H1 (cell line): ENCODE results near the gene XDH. TPM values are rescaled to one million over a fixed set of nuclear protein-coding genes. Genes with fewer than 3 reads are reported as not detected.
A peak's percentile ranks its signal among the peaks of the same experiment; 100 is the strongest.

Experiments used
- CTCF ChIA-PET: fragments of 300-600 bp; sonication (Branson Sonifier 250); formaldehyde crosslinking; loops from one replicate; lab custom pipeline; 2021; ENCODE audit not compliant: partially characterized antibody; lab: Charles Lee
- POLR2A ChIA-PET: fragments of 300-600 bp; sonication (Branson Sonifier 250); formaldehyde crosslinking; loops from one replicate; lab custom pipeline; 2021; ENCODE audit warnings: inconsistent platforms; ENCODE audit not compliant: partially characterized antibody; lab: Charles Lee
- DNase-seq, 2 experiments: peaks; one replicate each; pipeline versions ENCODE4 v3.0.0 to v3.0.0-alpha.2; 2010 to 2022; ENCODE audit warnings: low spot score in 2 of 2, low read depth in 1 of 2, mixed read lengths in 1 of 2
- FAIRE-seq: peaks from 2 replicates; lab custom pipeline; 2011; peaks lifted over from hg19 to GRCh38; lab: Jason Lieb, UNC
- H2AFZ ChIP-seq: 2 replicates; pipeline ENCODE4 v1.8.1; 2012; ENCODE audit warnings: low read length, inconsistent platforms
- H2AK5ac ChIP-seq: 2 replicates; pipeline ENCODE4 v1.6.1; 2013; ENCODE audit warnings: low read depth, low read length
- H2BK120ac ChIP-seq: replicated peaks from 2 replicates; pipeline ENCODE3; 2013; ENCODE audit warnings: low read depth, low read length, inconsistent platforms
- H2BK12ac ChIP-seq: 2 replicates; pipeline ENCODE4 v1.6.1; 2013; ENCODE audit warnings: low read depth, low read length
- H2BK15ac ChIP-seq: 2 replicates; pipeline ENCODE4 v1.6.1; 2013; ENCODE audit warnings: low read length
- H2BK20ac ChIP-seq: 2 replicates; pipeline ENCODE4 v1.6.1; 2013; ENCODE audit warnings: low read length
- H2BK5ac ChIP-seq: 2 replicates; pipeline ENCODE4 v1.6.1; 2013; ENCODE audit warnings: low read depth, low read length
- H3K14ac ChIP-seq: 2 replicates; pipeline ENCODE4 v1.6.1; 2013; ENCODE audit warnings: inconsistent platforms; ENCODE audit not compliant: insufficient read length
- H3K18ac ChIP-seq: 2 replicates; pipeline ENCODE4 v1.6.1; 2013; ENCODE audit warnings: low read length; ENCODE audit errors: extremely low read depth
- H3K23ac ChIP-seq: 2 replicates; pipeline ENCODE4 v1.6.1; 2013; ENCODE audit warnings: inconsistent platforms; ENCODE audit not compliant: insufficient read length
- H3K23me2 ChIP-seq: 2 replicates; pipeline ENCODE4 v1.6.1; 2013; ENCODE audit warnings: low read depth, low read length
- H3K27ac ChIP-seq: 2 replicates; pipeline ENCODE4 v1.6.1; 2011; ENCODE audit warnings: low read depth, low read length, inconsistent platforms
- H3K27me3 ChIP-seq, 4 experiments: replicated peaks in 1 of 4; 1 replicate in 1 of 4; 2 replicates in 3 of 4; pipeline versions ENCODE4 v1.6.1 to v1.8.1; 2011 to 2013; ENCODE audit warnings: low read length in 3 of 4, mild to moderate bottlenecking in 3 of 4, inconsistent platforms in 2 of 4, mixed read lengths in 2 of 4, moderate library complexity in 1 of 4; ENCODE audit not compliant: control insufficient read depth in 3 of 4, insufficient read depth in 3 of 4; ENCODE audit errors: extremely low read depth in 1 of 4
- H3K36me3 ChIP-seq, 4 experiments: 2 replicates each; pipeline versions ENCODE4 v1.6.1 to v1.8.1; 2011 to 2013; ENCODE audit warnings: mild to moderate bottlenecking in 4 of 4, low read length in 3 of 4, moderate library complexity in 2 of 4, control low read depth in 1 of 4, inconsistent platforms in 1 of 4; ENCODE audit not compliant: insufficient read depth in 4 of 4, control insufficient read depth in 2 of 4
- H3K4ac ChIP-seq: replicated peaks from 2 replicates; pipeline ENCODE3; 2013; ENCODE audit warnings: low read length, low read depth, mixed read lengths, inconsistent platforms; ENCODE audit not compliant: insufficient read length
- H3K4me1 ChIP-seq, 4 experiments: replicated peaks in 1 of 4; 1 replicate in 1 of 4; 2 replicates in 3 of 4; pipeline versions ENCODE4 v1.6.1 to v1.8.1; 2011 to 2013; ENCODE audit warnings: low read length in 3 of 4, inconsistent platforms in 2 of 4, mixed read lengths in 1 of 4; ENCODE audit not compliant: insufficient read depth in 4 of 4, control insufficient read depth in 3 of 4
- H3K4me2 ChIP-seq, 2 experiments: 2 replicates each; pipeline versions ENCODE4 v1.6.1 to v1.8.1; 2011 to 2013; ENCODE audit warnings: low read depth in 2 of 2, low read length in 2 of 2, control low read depth in 1 of 2, inconsistent platforms in 1 of 2, mild to moderate bottlenecking in 1 of 2; ENCODE audit not compliant: insufficient read depth in 1 of 2
- H3K4me3 ChIP-seq, 4 experiments: fragments of 200-600, 300-600 bp in 1 of 4; sonication (generic), shearing (Covaris generic), sonication (Bioruptor Twin) in 1 of 4; 2 replicates each; pipeline versions ENCODE4 v1.5.1 to v1.8.1; 2011 to 2016; ENCODE audit warnings: low read length in 4 of 4, low read depth in 3 of 4, control low read depth in 2 of 4, inconsistent platforms in 2 of 4, mild to moderate bottlenecking in 2 of 4, mixed read lengths in 1 of 4, moderate library complexity in 1 of 4; ENCODE audit not compliant: insufficient read depth in 2 of 4; ENCODE audit errors: extremely low read depth in 1 of 4
- H3K56ac ChIP-seq: replicated peaks from 2 replicates; pipeline ENCODE3; 2013; ENCODE audit warnings: low read depth, mild to moderate bottlenecking, mixed read lengths, low read length, inconsistent platforms; ENCODE audit not compliant: insufficient read length
- H3K79me1 ChIP-seq: 2 replicates; pipeline ENCODE4 v1.6.1; 2013; ENCODE audit warnings: low read depth, low read length, control low read depth
- H3K79me2 ChIP-seq, 2 experiments: 2 replicates each; pipeline versions ENCODE4 v1.6.1 to v1.8.1; 2012 to 2013; ENCODE audit warnings: low read length in 2 of 2, mild to moderate bottlenecking in 2 of 2, inconsistent platforms in 1 of 2; ENCODE audit not compliant: insufficient read depth in 2 of 2, control insufficient read depth in 1 of 2
- H3K9ac ChIP-seq, 4 experiments: replicated peaks in 1 of 4; 1 replicate in 1 of 4; 2 replicates in 3 of 4; pipeline versions ENCODE4 v1.6.1 to v1.8.1; 2011 to 2013; ENCODE audit warnings: low read depth in 3 of 4, low read length in 3 of 4, control low read depth in 2 of 4, mild to moderate bottlenecking in 2 of 4, moderate library complexity in 2 of 4, inconsistent platforms in 1 of 4; ENCODE audit errors: extremely low read depth in 1 of 4
- H3K9me3 ChIP-seq, 2 experiments: 2 replicates each; pipeline versions ENCODE4 v1.6.1 to v1.8.1; 2012 to 2013; ENCODE audit warnings: mild to moderate bottlenecking in 2 of 2, moderate library complexity in 2 of 2, control low read depth in 1 of 2, inconsistent platforms in 1 of 2, low read depth in 1 of 2, low read length in 1 of 2, mixed read lengths in 1 of 2; ENCODE audit not compliant: insufficient read depth in 2 of 2
- H4K20me1 ChIP-seq, 2 experiments: replicated peaks in 1 of 2; 2 replicates each; pipeline versions ENCODE3 to v1.8.1; 2011 to 2013; ENCODE audit warnings: inconsistent platforms in 2 of 2, low read length in 2 of 2, mild to moderate bottlenecking in 1 of 2; ENCODE audit not compliant: insufficient read depth in 2 of 2, control insufficient read depth in 1 of 2
- H4K5ac ChIP-seq: 2 replicates; pipeline ENCODE4 v1.6.1; 2013; ENCODE audit warnings: low read length, low read depth, mixed read lengths, inconsistent platforms; ENCODE audit not compliant: insufficient read length
- H4K8ac ChIP-seq: 2 replicates; pipeline ENCODE4 v1.8.0; 2013; ENCODE audit warnings: mild to moderate bottlenecking, moderate library complexity, low read length, inconsistent platforms; ENCODE audit not compliant: insufficient read depth; ENCODE audit errors: extremely low read depth
- H4K91ac ChIP-seq: replicated peaks from 2 replicates; pipeline ENCODE3; 2013; ENCODE audit warnings: low read length, mixed read lengths, inconsistent platforms; ENCODE audit not compliant: insufficient read length
- TCF12 ChIP-seq: IDR thresholded peaks from 2 replicates; pipeline ENCODE4 v1.6.1; 2011; ENCODE audit warnings: low read depth, mild to moderate bottlenecking, low read length
- WGBS, 2 experiments: shearing (Covaris generic) in 1 of 2; methylation state at CpG; one replicate each; pipeline versions ENCODE4 v1.1.6 to v1.1.7; 2013 to 2015; ENCODE audit warnings: low lambda C conversion rate in 2 of 2, mixed read lengths in 2 of 2, inconsistent platforms in 1 of 2, low coverage in 1 of 2, missing lambda C conversion rate in 1 of 2; ENCODE audit not compliant: insufficient replicate concordance in 2 of 2, insufficient coverage in 1 of 2, insufficient read length in 1 of 2; ENCODE audit errors: extremely low coverage in 1 of 2, missing lambda C conversion rate in 1 of 2; 5-methylcytosine and 5-hydroxymethylcytosine counted together
- polyA plus RNA-seq, 7 experiments: library from polyadenylated mRNA; depleted of rRNA in 3 of 7; stranded (reverse) in 5 of 7; unstranded in 2 of 7; fragments of >200 nt in 5 of 7; fragments of 200-250 nt in 2 of 7; gene quantifications; 1 replicate in 5 of 7; 2 replicates in 1 of 7; 4 replicates in 1 of 7; pipeline versions ENCODE4 v1.2.1 to v1.2.3, GENCODE V29; 2011 to 2013; ENCODE audit warnings: missing spikeins in 2 of 7, mixed read lengths in 2 of 7
- total RNA-seq: library from RNA; stranded (reverse); fragmentation: NEBNext Ultra II Directional; extraction: Animal tissue kit (Norgen Biotek cat#: 25700); gene quantifications from 2 replicates; pipeline ENCODE4 v1.2.1, GENCODE V29; 2021
- TF ChIP-seq, protein P1 (sequence below), 3 experiments: IDR thresholded peaks; 1 replicate in 2 of 3; 2 replicates in 1 of 3; pipeline versions ENCODE4 v1.5.1 to v1.6.1; 2011; ENCODE audit warnings: low read length in 3 of 3, mild to moderate bottlenecking in 3 of 3, inconsistent platforms in 2 of 3, low read depth in 1 of 3, moderate library complexity in 1 of 3; ENCODE audit not compliant: insufficient read depth in 1 of 3; ENCODE audit errors: control extremely low read depth in 1 of 3

The XDH gene
- total and polyA plus RNA-seq, 2 of the 8 experiments (the other 6 are each of a cell fraction or from before 2014, with no cell fraction given) = 0.68 to 1.2 TPM

GRCh38 chr2:31434911-31435310 is 20.4 kb upstream of the XDH start:
- no peak overlapping the region for H2AFZ ChIP-seq
- WGBS, 2 experiments = 71% methylated on average over 3 of the region's 3 CpGs; no CpG with 5 or more reads in 1 of the 2 experiments
- no peaks in the 10 kb centered on the region for H3K27me3 ChIP-seq
- no peaks in the 10 kb centered on the region for H3K36me3 ChIP-seq
- H3K18ac ChIP-seq = no peak overlapping the region
- H3K4me2 ChIP-seq = no peak overlapping the region
- no peak overlapping the region for H3K4ac ChIP-seq
- no peak overlapping the region for H2BK15ac ChIP-seq
- H3K79me1 ChIP-seq = no peaks in the 10 kb centered on the region
- no peak overlapping the region for H4K5ac ChIP-seq
- no peak overlapping the region for H3K23ac ChIP-seq
- H3K79me2 ChIP-seq = no peaks in the 10 kb centered on the region
- H4K20me1 ChIP-seq = no peaks in the 10 kb centered on the region
- POLR2A ChIA-PET = no interaction called here
- H3K9ac ChIP-seq = no peak overlapping the region
- H3K27ac ChIP-seq = no peak overlapping the region
- FAIRE-seq = no peak
- peaks cover 14 to 34% of the 10 kb centered on the region in 2 experiments; a peak in 3 of 4 replicates for H3K9me3 ChIP-seq
- no peak overlapping the region for H2AK5ac ChIP-seq
- H4K8ac ChIP-seq = no peak overlapping the region
- no peak overlapping the region for H4K91ac ChIP-seq
- no peak overlapping the region for H3K14ac ChIP-seq
- no peaks in the 10 kb centered on the region for H3K4me1 ChIP-seq
- H2BK20ac ChIP-seq = no peak overlapping the region
- no peak for DNase-seq
- no peaks in the 10 kb centered on the region for H3K23me2 ChIP-seq
- no peak overlapping the region for H2BK12ac ChIP-seq
- no peak overlapping the region for H2BK120ac ChIP-seq
- H3K4me3 ChIP-seq = no peak overlapping the region
- H2BK5ac ChIP-seq = no peak overlapping the region
- CTCF ChIA-PET = interaction anchor here (1.1 to 1.2 kb wide), 2 partner anchors 32 to 49 kb away, joined by 3 read pairs; no protein-coding TSS in a partner anchor
- H3K56ac ChIP-seq = no peak overlapping the region
- TF ChIP-seq TCF12 = no peak
- TF ChIP-seq, protein P1, sequence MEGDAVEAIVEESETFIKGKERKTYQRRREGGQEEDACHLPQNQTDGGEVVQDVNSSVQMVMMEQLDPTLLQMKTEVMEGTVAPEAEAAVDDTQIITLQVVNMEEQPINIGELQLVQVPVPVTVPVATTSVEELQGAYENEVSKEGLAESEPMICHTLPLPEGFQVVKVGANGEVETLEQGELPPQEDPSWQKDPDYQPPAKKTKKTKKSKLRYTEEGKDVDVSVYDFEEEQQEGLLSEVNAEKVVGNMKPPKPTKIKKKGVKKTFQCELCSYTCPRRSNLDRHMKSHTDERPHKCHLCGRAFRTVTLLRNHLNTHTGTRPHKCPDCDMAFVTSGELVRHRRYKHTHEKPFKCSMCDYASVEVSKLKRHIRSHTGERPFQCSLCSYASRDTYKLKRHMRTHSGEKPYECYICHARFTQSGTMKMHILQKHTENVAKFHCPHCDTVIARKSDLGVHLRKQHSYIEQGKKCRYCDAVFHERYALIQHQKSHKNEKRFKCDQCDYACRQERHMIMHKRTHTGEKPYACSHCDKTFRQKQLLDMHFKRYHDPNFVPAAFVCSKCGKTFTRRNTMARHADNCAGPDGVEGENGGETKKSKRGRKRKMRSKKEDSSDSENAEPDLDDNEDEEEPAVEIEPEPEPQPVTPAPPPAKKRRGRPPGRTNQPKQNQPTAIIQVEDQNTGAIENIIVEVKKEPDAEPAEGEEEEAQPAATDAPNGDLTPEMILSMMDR (IDR thresholded peaks at IDR 0.05; ENCODE audit: control extremely low read depth in 1 of 3, insufficient read depth in 1 of 3, low read depth in 1 of 3, low read length in 3 of 3) = peak in 1 of 3 experiments; percentile 27; a peak in 2 of 4 replicates
